Body of pancreas (tissue), 4 donors: ENCODE data around the gene CACNA1C.

Experiments
- CTCF ChIP-seq, 7 experiments: fragments of 450-650 bp in 4 of 7; fragments of 200-600 bp in 3 of 7; sonication (generic) in 3 of 7; IDR thresholded peaks; one replicate each; pipeline ENCODE4 v1.5.1; 2016 to 2019; ENCODE audit warnings: antibody characterized with exemption in 7 of 7
- POLR2A ChIP-seq, 3 donors: fragments of 450-650 bp; IDR thresholded peaks; one replicate each; pipeline ENCODE4 v1.6.1; 2016; ENCODE audit warnings: antibody characterized with exemption in 3 of 3, mild to moderate bottlenecking in 2 of 3

DNA sequence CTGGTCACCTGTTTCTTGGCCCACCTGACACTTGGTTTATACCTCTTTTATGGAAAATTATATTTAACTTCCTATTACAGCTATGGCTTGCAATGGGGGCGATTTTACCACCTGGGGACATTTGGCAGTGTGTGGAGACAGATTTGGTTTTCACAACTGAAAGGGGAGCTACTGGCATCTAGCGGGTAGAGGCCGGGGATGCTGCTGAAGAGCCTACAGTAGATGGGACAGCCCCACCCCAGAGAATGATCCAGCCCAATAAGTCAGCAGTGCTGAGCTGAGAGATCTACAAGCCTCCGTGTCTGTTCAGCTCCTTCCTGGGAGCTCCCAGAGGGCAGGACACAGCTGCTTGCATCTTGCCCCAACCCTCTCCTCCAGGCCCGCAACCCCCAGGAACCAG, 302.8 kb downstream of the CACNA1C start:
- TF ChIP-seq CTCF (IDR thresholded peaks at IDR 0.05) (no peak), POLR2A (IDR thresholded peaks at IDR 0.05) (no peak)
